ENCODE results near the gene IMPDH2.

The IMPDH2 gene

GRCh38 chr3:49028673-49029562 lies at the start of gene IMPDH2:
IMPDH2 (minus strand) TSS chr3:49029398; CDS start chr3:49029350, 48 bp downstream.
- peak; percentile 72 for DNase-seq

- DNase-seq: no peak
Measured at GRCh38 chr3:49076646-49077045, 47.4 kb upstream of the IMPDH2 start.

DNA sequence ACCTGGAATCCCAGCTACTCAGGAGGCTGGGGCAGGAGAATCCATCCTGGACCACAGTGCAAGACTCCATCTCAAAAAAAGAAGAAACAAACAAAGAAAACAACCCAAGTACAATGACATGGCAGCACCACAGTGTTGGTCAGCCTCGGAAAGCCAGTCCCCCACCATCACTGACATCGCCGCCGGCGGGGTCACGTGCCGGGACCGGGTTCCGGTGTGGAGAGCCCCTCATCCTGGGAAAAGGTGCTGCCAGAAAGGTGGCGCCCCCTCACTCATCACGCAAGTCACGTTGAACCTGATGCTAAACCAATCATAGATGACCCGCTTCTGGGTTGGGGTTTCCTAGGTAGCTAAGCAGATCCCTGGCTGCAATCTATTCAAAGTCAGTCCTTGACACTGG lies 46.9 kb upstream of the IMPDH2 start:
- DNase-seq: no peak

- no peak for DNase-seq
Measured at GRCh38 chr3:49058011-49058410, 28.8 kb upstream of the IMPDH2 start.

GRCh38 chr3:49057268-49057667 lies 28.1 kb upstream of the IMPDH2 start:
- no peak for DNase-seq

GRCh38 chr3:49054344-49054862 lies 25.2 kb upstream of the IMPDH2 start:
- no peak for DNase-seq

- no peak for DNase-seq
Measured at GRCh38 chr3:49053543-49053942, 24.3 kb upstream of the IMPDH2 start.

- no peak for DNase-seq
Measured at GRCh38 chr3:49035281-49035680, 6.1 kb upstream of the IMPDH2 start.

DNA sequence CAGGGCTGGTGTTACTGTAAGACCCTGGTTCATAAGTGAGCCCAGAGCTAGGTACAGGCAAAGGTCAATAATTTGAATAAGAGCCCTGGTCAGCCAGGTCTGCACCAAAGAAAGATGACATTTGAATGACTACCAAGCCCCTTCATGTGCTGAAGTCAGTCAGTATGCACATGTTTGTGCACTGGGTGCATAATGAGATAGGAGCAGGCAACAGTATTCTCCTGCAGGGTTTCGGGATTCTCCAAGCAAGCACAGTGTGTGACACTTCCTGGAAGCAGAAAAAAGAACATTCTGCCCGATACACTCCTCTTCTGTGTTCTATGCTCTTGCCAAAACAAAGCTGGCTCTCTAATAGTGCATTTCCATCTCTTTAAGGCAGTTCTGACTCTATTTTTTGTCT lies 5.5 kb upstream of the IMPDH2 start:
- no peak for DNase-seq

- DNase-seq: no peak
Measured at GRCh38 chr3:49032646-49033304, 3.6 kb upstream of the IMPDH2 start.

GRCh38 chr3:49030321-49030720 lies 1.1 kb upstream of the IMPDH2 start:
- DNase-seq: no peak

DNA sequence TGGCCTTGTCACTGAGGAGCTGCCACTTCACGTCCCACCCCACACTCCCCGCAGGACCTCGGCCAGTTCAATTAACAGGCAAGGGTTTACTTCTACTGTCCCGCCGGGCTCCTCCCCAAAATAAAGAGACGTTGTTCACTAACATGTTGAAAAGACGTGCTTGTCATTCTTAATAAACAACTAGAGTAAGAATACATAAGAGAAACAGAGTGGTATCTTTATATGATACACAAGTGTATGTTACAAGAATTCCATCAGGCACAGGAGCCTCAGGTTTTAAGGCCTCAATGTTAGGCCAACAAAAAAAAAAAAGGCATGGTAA lies 326 bp upstream of the IMPDH2 start:
- DNase-seq: no peak

GRCh38 chr3:49028298-49028672 lies 913 bp downstream of the IMPDH2 start:
- DNase-seq: no peak

DNA sequence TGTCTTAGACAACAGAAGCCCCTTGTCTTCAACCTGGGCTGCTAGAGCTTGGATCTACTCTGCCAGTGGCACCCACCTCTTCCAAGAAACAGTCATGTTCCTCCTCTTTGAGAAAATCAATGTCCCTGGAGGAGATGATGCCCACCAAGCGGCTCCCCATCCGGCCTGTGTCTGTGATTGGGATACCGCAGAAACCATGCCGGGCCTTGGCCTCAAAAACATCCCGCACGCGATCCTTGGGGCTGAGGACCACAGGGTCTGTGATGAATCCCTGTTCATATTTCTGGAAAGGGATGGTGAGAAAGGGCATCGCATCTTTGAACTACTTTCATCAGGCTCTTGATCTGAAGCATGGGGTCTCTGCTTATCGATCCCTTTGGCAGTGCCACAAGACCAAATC lies 1.6 kb downstream of the IMPDH2 start:
- no peak for DNase-seq

DNA sequence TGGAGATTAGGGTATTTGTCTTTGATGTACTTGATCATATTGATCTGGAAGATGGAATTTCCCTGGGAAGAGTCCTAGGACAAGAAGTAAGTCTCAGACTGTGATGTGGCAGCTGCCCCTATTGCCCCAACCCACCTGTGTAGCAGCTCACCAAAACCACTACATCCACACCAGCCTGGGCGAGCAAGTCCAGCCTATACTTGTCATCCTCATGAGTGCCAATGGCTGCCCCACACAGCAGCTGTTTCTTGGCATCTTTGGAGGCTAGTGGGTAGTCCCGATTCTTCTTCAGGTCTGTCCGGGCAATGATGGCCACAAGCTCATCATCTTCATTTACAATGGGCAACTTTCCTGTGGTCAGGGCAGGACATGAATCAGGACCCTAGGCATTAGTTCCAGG lies 2.7 kb downstream of the IMPDH2 start:
- DNase-seq: no peak

GRCh38 chr3:49025793-49026520 lies 3.2 kb downstream of the IMPDH2 start:
- no peak for DNase-seq

DNA sequence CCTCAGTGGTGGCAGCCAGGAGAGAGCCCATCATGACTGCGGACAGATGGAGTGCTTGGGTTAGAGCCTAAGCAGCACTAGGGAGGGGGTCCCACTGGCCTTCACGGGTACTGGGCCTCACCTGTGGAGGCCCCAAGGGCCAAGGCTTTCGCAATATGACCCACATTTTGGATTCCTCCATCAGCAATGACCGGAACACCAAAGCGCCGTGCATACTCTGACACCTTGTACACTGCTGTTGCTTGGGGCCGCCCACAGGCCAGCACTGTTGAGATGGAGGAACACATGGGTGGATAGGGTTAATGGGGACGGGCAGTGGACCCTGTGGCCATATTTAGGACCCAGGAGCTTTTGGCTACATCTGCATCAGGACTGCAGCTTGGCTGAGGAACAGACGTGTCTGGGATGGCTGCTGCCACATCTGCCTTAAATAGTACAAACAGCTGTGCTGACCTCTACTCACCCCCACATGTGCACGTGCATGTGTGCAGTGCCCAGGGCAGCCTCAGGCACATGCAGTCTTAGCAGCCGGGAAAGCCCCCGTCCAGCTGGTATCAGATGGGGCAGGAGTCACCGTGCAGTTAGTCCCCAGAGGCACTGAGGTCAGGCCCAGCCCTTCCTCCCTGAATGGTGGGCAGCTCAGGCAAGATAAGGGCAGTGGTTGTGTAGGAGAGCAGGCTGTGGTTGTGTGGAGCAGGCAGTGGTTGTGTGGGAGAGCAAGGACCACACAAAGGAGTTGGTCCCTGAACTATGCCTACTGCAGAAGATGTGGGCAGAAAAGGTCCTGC lies 4.0 kb downstream of the IMPDH2 start:
- no peak for DNase-seq

DNA sequence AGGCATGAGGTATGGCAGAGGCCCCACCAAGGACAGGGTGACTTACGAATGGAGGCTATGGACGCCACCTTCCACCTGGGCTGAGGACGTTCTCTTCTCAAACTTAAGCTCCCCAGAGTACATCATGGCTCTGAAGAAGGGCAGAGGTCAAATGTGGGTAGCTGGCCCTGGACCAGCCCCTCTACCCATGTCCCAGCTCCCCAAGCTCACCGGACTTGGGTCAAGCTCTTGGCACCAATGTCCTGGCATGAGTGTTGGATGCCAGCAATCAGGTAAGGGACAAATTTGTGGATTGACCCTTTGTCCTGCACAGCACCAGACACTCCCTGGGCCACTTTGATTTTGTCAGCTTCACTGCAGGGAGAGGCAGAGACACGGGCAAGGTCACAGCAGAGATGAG lies 4.7 kb downstream of the IMPDH2 start:
- no peak for DNase-seq

DNA sequence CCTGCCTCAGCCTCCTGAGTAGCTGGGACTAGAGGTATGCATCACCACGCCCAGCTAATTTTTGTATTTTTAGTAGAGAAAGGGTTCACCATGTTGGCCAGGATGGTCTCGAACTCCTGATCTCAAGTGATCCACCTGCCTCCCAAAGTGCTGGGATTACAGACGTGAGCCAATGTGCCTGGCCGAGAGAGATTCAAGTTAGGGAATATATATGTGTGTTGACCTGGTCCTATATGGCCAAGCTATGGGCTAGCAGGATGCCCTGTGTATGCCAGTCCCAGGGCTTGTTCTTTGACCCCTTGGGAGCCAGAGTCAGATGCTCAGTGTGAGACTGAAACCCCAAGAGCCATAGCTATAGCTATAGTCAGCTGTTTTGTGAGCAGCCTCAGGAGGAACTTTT lies 5.4 kb downstream of the IMPDH2 start:
- DNase-seq: no peak

DNA sequence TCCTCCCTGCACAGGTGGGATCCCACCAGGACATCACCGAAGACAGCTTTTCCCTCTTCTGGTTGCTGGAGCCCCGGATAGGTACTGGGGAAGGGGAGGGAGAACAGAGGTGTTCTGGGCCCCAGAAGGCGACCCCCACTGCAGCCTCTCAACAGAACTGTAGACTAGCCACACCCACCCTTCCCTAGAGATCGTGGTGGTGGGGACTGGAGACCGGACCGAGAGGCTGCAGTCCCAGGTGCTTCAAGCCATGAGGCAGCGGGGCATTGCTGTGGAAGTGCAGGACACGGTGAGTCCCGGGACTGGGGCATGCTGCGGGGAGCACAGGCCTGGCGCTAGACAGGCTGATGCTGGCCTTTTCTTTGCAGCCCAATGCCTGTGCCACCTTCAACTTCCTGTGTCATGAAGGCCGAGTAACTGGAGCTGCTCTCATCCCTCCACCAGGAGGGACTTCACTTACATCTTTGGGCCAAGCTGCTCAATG lies 6.5 kb downstream of the IMPDH2 start:
- DNase-seq: no peak

- peak; percentile 87 for DNase-seq
Measured at GRCh38 chr3:49021813-49022687, 7.1 kb downstream of the IMPDH2 start, which contains the start of gene NDUFAF3. NDUFAF3 (plus strand) TSS chr3:49022121; CDS start chr3:49022145, 24 bp downstream.
